Hepatocyte (in vitro differentiated cells): Measurements from ENCODE around the gene THOC2.

Experiments used
- CTCF ChIP-seq: fragments of 200-600 bp; sonication (generic); IDR thresholded peaks from 2 replicates; pipeline ENCODE4 v1.5.1; 2016; ENCODE audit warnings: antibody characterized with exemption, mild to moderate bottlenecking; ENCODE audit not compliant: poor library complexity
- EZH2 ChIP-seq: fragments of 200-600 bp; sonication (generic); IDR thresholded peaks from 2 replicates; pipeline ENCODE4 v1.6.1; 2016; ENCODE audit warnings: antibody characterized with exemption, mild to moderate bottlenecking, borderline replicate concordance
- EZH2phosphoT487 ChIP-seq: fragments of 200-600 bp; sonication (generic); IDR thresholded peaks from one replicate; pipeline ENCODE4 v1.6.1; 2018; ENCODE audit warnings: antibody characterized with exemption, mild to moderate bottlenecking, low read depth, moderate library complexity; ENCODE audit not compliant: unreplicated experiment, severe bottlenecking

GRCh38 chrX:123755107-123755506, 22.3 kb upstream of the THOC2 start:
- TF ChIP-seq CTCF (no peak), EZH2phosphoT487 (no peak), EZH2 (no peak)
